IMR-90 (cell line): ENCODE data around the gene DCTN5. TPM values are rescaled to one million over a fixed set of nuclear protein-coding genes. Genes with fewer than 3 reads are reported as not detected.

Experiments used
- ATAC-seq: fragments of 200-7000 bp; cut with Tn5 transposase; 2 replicates; pipeline ENCODE4 v1.9.1; 2020; ENCODE audit warnings: low read depth, mild to moderate bottlenecking, moderate library complexity
- BruUV-seq: library from RNA; stranded (reverse); fragments of 400-500 nt; replicated peaks from 2 replicates; lab custom pipeline; 2021; lab: Mats Ljungman, UMichigan
- CTCF ChIA-PET: fragments of 300-600 bp; formaldehyde crosslinking; extraction: SDS; loops from one replicate; lab custom pipeline; 2021; ENCODE audit warnings: antibody characterized with exemption; lab: Yijun Ruan, JAX
- POLR2A ChIA-PET: fragments of 300-600 bp; sonication (Branson Sonifier 250); formaldehyde crosslinking; loops from one replicate; lab custom pipeline; 2022; ENCODE audit warnings: antibody characterized with exemption; ENCODE audit not compliant: unreplicated experiment; lab: Charles Lee
- DNase-seq: peaks from one replicate; pipeline ENCODE4 v3.0.0; 2013
- H2AFZ ChIP-seq: replicated peaks from 2 replicates; pipeline ENCODE3; 2013; ENCODE audit warnings: low read length, mild to moderate bottlenecking; ENCODE audit not compliant: poor library complexity
- H2AK5ac ChIP-seq: 2 replicates; pipeline ENCODE4 v1.6.1; 2013; ENCODE audit warnings: low read depth, low read length, inconsistent platforms
- H2AK9ac ChIP-seq: replicated peaks from 2 replicates; pipeline ENCODE3; 2013; ENCODE audit warnings: mild to moderate bottlenecking, low read depth, low read length, moderate library complexity; ENCODE audit not compliant: poor library complexity
- H2BK120ac ChIP-seq: 2 replicates; pipeline ENCODE4 v1.6.1; 2013; ENCODE audit warnings: low read depth, low read length, inconsistent platforms
- H2BK15ac ChIP-seq: 3 replicates; pipeline ENCODE4 v1.6.1; 2013; ENCODE audit warnings: low read depth, low read length, inconsistent platforms
- H2BK20ac ChIP-seq: 2 replicates; pipeline ENCODE4 v1.6.1; 2013; ENCODE audit warnings: low read depth, mild to moderate bottlenecking, inconsistent platforms, low read length, moderate library complexity
- H2BK5ac ChIP-seq: 2 replicates; pipeline ENCODE4 v1.6.1; 2013; ENCODE audit warnings: mild to moderate bottlenecking, low read depth, low read length, inconsistent platforms; ENCODE audit not compliant: poor library complexity, severe bottlenecking
- H3K14ac ChIP-seq: replicated peaks from 2 replicates; pipeline ENCODE4 v1.6.1; 2013; ENCODE audit warnings: low read depth, low read length, inconsistent platforms
- H3K18ac ChIP-seq: 2 replicates; pipeline ENCODE4 v1.6.1; 2013; ENCODE audit warnings: low read depth, low read length, control low read depth
- H3K23ac ChIP-seq: 2 replicates; pipeline ENCODE4 v1.6.1; 2013; ENCODE audit warnings: low read depth, low read length, inconsistent platforms
- H3K27ac ChIP-seq: 2 replicates; pipeline ENCODE4 v1.5.1; 2013; ENCODE audit warnings: mild to moderate bottlenecking, control low read depth, low read length; ENCODE audit not compliant: insufficient read depth
- H3K27me3 ChIP-seq: 2 replicates; pipeline ENCODE4 v1.6.1; 2013; ENCODE audit warnings: low read length; ENCODE audit not compliant: control insufficient read depth, insufficient read depth
- H3K36me3 ChIP-seq: 2 replicates; pipeline ENCODE4 v1.6.1; 2013; ENCODE audit warnings: low read length, mixed read lengths; ENCODE audit not compliant: control insufficient read depth, insufficient read depth
- H3K4ac ChIP-seq: 2 replicates; pipeline ENCODE4 v1.6.1; 2013; ENCODE audit warnings: low read depth, low read length, inconsistent platforms
- H3K4me1 ChIP-seq: 2 replicates; pipeline ENCODE4 v1.6.1; 2013; ENCODE audit warnings: low read length, mixed read lengths; ENCODE audit not compliant: control insufficient read depth, insufficient read depth
- H3K4me2 ChIP-seq: 2 replicates; pipeline ENCODE4 v1.6.1; 2013; ENCODE audit warnings: low read depth, mild to moderate bottlenecking, control low read depth, low read length, moderate library complexity
- H3K4me3 ChIP-seq: 2 replicates; pipeline ENCODE4 v1.5.1; 2013; ENCODE audit warnings: low read depth, mild to moderate bottlenecking, control low read depth, low read length, moderate library complexity; ENCODE audit not compliant: insufficient read depth
- H3K56ac ChIP-seq: 2 replicates; pipeline ENCODE4 v1.6.1; 2013; ENCODE audit warnings: low read length, inconsistent platforms; ENCODE audit not compliant: insufficient read depth; ENCODE audit errors: extremely low read depth
- H3K79me1 ChIP-seq, 2 experiments: 2 replicates each; pipeline ENCODE4 v1.6.1; 2013; ENCODE audit warnings: low read length in 2 of 2, inconsistent platforms in 1 of 2, low read depth in 1 of 2
- H3K9ac ChIP-seq: 2 replicates; pipeline ENCODE4 v1.6.1; 2013; ENCODE audit warnings: low read depth, low read length, control low read depth
- H3K9me1 ChIP-seq: 2 replicates; pipeline ENCODE4 v1.6.1; 2013; ENCODE audit warnings: low read length, inconsistent platforms; ENCODE audit not compliant: insufficient read depth
- H3K9me3 ChIP-seq: 2 replicates; pipeline ENCODE4 v1.6.1; 2013; ENCODE audit warnings: low read length; ENCODE audit not compliant: control insufficient read depth, insufficient read depth
- H4K20me1 ChIP-seq: 2 replicates; pipeline ENCODE4 v1.6.1; 2013; ENCODE audit warnings: low read length, inconsistent platforms; ENCODE audit not compliant: insufficient read depth
- H4K5ac ChIP-seq: 2 replicates; pipeline ENCODE4 v1.6.1; 2013; ENCODE audit warnings: mild to moderate bottlenecking, low read depth, low read length, control low read depth
- H4K8ac ChIP-seq, 2 experiments: 2 replicates each; pipeline ENCODE4 v1.6.1; 2013; ENCODE audit warnings: low read depth in 2 of 2, low read length in 2 of 2, control low read depth in 1 of 2, inconsistent platforms in 1 of 2
- H4K91ac ChIP-seq: 2 replicates; pipeline ENCODE4 v1.6.1; 2013; ENCODE audit warnings: low read depth, low read length, inconsistent platforms; ENCODE audit not compliant: insufficient read depth
- BHLHE40 ChIP-seq: fragments of 150-350 bp; IDR thresholded peaks from 2 replicates; pipeline ENCODE4 v1.6.1; 2016; ENCODE audit warnings: mild to moderate bottlenecking, low read depth, low read length
- CEBPB ChIP-seq: IDR thresholded peaks from 2 replicates; pipeline ENCODE4 v1.6.1; 2012; ENCODE audit warnings: low read depth, low read length, improper control_type of control experiment
- CHD1 ChIP-seq: IDR thresholded peaks from 2 replicates; pipeline ENCODE4 v1.6.1; 2012; ENCODE audit warnings: low read depth, low read length, improper control_type of control experiment
- MAFK ChIP-seq: IDR thresholded peaks from 2 replicates; pipeline ENCODE4 v1.6.1; 2012; ENCODE audit warnings: low read depth, low read length, improper control_type of control experiment
- MAZ ChIP-seq: IDR thresholded peaks from 2 replicates; pipeline ENCODE4 v1.6.1; 2012; ENCODE audit warnings: low read depth, mild to moderate bottlenecking, low read length, improper control_type of control experiment, moderate library complexity, borderline replicate concordance
- MXI1 ChIP-seq: IDR thresholded peaks from 2 replicates; pipeline ENCODE4 v1.6.1; 2012; ENCODE audit warnings: low read depth, mild to moderate bottlenecking, low read length, moderate library complexity, borderline replicate concordance
- NFE2L2 ChIP-seq: fragments of 150-350 bp; IDR thresholded peaks from 2 replicates; pipeline ENCODE4 v1.6.1; 2016; ENCODE audit warnings: low read depth, mild to moderate bottlenecking, low read length
- POLR2A ChIP-seq: IDR thresholded peaks from 2 replicates; pipeline ENCODE4 v1.6.1; 2012; ENCODE audit warnings: mild to moderate bottlenecking, low read depth, low read length
- RAD21 ChIP-seq: IDR thresholded peaks from 2 replicates; pipeline ENCODE4 v1.6.1; 2012; ENCODE audit warnings: low read length, improper control_type of control experiment
- RCOR1 ChIP-seq: IDR thresholded peaks from 2 replicates; pipeline ENCODE4 v1.6.1; 2012; ENCODE audit warnings: mild to moderate bottlenecking, low read length, improper control_type of control experiment; ENCODE audit not compliant: insufficient replicate concordance
- RFX5 ChIP-seq: IDR thresholded peaks from 2 replicates; pipeline ENCODE4 v1.8.0; 2012; ENCODE audit warnings: low read depth, mild to moderate bottlenecking, low read length, moderate library complexity
- SMC3 ChIP-seq: fragments of 150-350 bp; IDR thresholded peaks from 2 replicates; pipeline ENCODE4 v1.6.1; 2016; ENCODE audit warnings: low read depth, mild to moderate bottlenecking, antibody characterized with exemption, low read length, moderate library complexity
- USF2 ChIP-seq: fragments of 150-350 bp; IDR thresholded peaks from 2 replicates; pipeline ENCODE4 v1.6.1; 2017; ENCODE audit warnings: mild to moderate bottlenecking, antibody characterized with exemption, low read length, low read depth
- WGBS, 2 experiments: methylation state at CpG; one replicate each; pipeline versions ENCODE4 v1.1.5 to v1.1.7; 2013; ENCODE audit warnings: missing lambda C conversion rate in 2 of 2; ENCODE audit not compliant: insufficient read length in 1 of 2; ENCODE audit errors: extremely low coverage in 2 of 2; 5-methylcytosine and 5-hydroxymethylcytosine counted together
- dilution Hi-C: fragments of 300-500 bp; cut with HindIII; formaldehyde crosslinking; loops from one replicate; pipeline ENCODE4 v1.14.3; 2018; ENCODE audit warnings: low sequenced_read_pairs; ENCODE audit not compliant: unreplicated experiment
- in situ Hi-C: fragments of 300-500 bp; cut with MboI; formaldehyde crosslinking; loops from 3 replicates; pipeline ENCODE4 v1.14.3; 2019; ENCODE audit warnings: low sequenced_read_pairs, inconsistent platforms, mixed read lengths
- intact Hi-C: fragments of 100-400 bp; cut with micrococcal nuclease; formaldehyde crosslinking; loops from 2 replicates; pipeline ENCODE4 v1.10.0; 2022
- polyA plus RNA-seq, 3 experiments: library from polyadenylated mRNA; depleted of rRNA; stranded (reverse); fragments of >200 nt; gene quantifications; 2 replicates each; pipeline ENCODE4 v1.2.3, GENCODE V29; 2012; ENCODE audit warnings: low replicate concordance in 1 of 3
- total RNA-seq: library from RNA; depleted of rRNA; stranded (reverse); fragments of >200 nt; gene quantifications from 2 replicates; pipeline ENCODE4 v1.2.3, GENCODE V29; 2012
- TF ChIP-seq, protein P1 (sequence below): conservative IDR thresholded peaks from 2 replicates; pipeline ENCODE4 v1.5.1; 2012; ENCODE audit warnings: mild to moderate bottlenecking, low read depth, low read length, improper control_type of control experiment
- TF ChIP-seq, protein P2 (sequence below): fragments of 150-350 bp; IDR thresholded peaks from 2 replicates; pipeline ENCODE4 v1.6.1; 2016; ENCODE audit warnings: low read depth, mild to moderate bottlenecking, low read length, moderate library complexity, borderline replicate concordance

Gene DCTN5
- total and polyA plus RNA-seq, 2 of the 4 experiments (the other 2 are of a cell fraction) = 49.6 to 111 TPM

DNA sequence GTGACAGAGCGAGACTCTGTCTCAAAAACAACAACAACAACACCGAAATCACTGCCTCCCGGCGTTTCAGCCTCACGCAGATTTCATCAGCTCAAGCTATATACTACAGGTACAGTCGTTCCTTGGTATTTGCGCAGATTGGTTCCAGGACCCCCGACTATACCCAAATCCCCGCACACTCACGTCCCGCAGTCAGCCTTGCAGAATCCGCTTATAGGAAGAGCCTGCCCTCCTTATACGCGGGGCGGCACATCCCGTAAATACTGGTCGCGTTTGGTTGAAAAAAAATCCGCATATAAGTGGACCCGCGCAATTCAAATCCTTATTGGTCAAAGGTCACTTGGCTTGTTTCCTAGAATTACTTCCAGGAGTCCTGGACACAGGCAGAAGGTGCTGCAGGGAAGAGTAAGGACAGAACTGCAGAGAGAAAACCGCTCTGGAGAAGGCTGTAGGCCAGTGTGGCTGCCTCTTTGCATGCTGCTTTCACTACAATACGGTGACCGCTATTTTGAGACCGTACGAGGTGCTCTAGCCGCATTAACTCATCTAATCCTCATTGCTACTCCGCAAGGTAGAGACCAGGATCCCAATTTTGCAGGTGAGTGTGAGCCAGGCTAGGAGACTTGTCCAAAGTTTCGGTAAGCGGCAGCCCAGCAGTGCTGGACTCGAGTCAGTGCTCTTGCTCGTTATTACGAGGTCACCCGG lies 45.9 kb upstream of the DCTN5 start:
- POLR2A ChIA-PET = no interaction called here
- H3K27ac ChIP-seq = peak overlapping the region; percentile 92
- dilution Hi-C loops = no loop called here
- TF ChIP-seq MXI1 (no peak), BHLHE40 (no peak), CEBPB (no peak), RFX5 (no peak), POLR2A (no peak), RAD21 (no peak), SMC3 (no peak), CHD1 (no peak), USF2 (no peak), MAFK (no peak), MAZ (no peak), NFE2L2 (no peak), RCOR1 (no peak)
- TF ChIP-seq, protein P1, sequence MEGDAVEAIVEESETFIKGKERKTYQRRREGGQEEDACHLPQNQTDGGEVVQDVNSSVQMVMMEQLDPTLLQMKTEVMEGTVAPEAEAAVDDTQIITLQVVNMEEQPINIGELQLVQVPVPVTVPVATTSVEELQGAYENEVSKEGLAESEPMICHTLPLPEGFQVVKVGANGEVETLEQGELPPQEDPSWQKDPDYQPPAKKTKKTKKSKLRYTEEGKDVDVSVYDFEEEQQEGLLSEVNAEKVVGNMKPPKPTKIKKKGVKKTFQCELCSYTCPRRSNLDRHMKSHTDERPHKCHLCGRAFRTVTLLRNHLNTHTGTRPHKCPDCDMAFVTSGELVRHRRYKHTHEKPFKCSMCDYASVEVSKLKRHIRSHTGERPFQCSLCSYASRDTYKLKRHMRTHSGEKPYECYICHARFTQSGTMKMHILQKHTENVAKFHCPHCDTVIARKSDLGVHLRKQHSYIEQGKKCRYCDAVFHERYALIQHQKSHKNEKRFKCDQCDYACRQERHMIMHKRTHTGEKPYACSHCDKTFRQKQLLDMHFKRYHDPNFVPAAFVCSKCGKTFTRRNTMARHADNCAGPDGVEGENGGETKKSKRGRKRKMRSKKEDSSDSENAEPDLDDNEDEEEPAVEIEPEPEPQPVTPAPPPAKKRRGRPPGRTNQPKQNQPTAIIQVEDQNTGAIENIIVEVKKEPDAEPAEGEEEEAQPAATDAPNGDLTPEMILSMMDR = no peak
- TF ChIP-seq, protein P2, sequence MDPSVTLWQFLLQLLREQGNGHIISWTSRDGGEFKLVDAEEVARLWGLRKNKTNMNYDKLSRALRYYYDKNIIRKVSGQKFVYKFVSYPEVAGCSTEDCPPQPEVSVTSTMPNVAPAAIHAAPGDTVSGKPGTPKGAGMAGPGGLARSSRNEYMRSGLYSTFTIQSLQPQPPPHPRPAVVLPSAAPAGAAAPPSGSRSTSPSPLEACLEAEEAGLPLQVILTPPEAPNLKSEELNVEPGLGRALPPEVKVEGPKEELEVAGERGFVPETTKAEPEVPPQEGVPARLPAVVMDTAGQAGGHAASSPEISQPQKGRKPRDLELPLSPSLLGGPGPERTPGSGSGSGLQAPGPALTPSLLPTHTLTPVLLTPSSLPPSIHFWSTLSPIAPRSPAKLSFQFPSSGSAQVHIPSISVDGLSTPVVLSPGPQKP = no peak

More for the DNA sequence above, 45.9 kb upstream of the DCTN5 start:
- Histone ChIP-seq H4K8ac (peak overlapping the region; percentile 73 to 98; a peak in 3 of 4 replicates), H3K18ac (no peak overlapping the region), H2BK120ac (no peak overlapping the region), H4K20me1 (peaks cover 31% of the 10 kb centered on the region), H3K27me3 (no peaks in the 10 kb centered on the region), H4K91ac (peak overlapping the region; percentile 47), H3K79me1 (peaks cover 11 to 39% of the 10 kb centered on the region in 2 experiments), H3K4me2 (peak overlapping the region; percentile 98), H3K9me1 (peaks cover 8% of the 10 kb centered on the region), H3K36me3 (peaks cover 20% of the 10 kb centered on the region), H2BK15ac (no peak overlapping the region; the same call in 2 of the 3 replicates), H3K14ac (peak overlapping the region; percentile 93; the same call in 1 of the 2 replicates), H3K4ac (peak overlapping the region; percentile 88), H3K9ac (peak overlapping the region; percentile 99), H3K4me3 (peak overlapping the region; percentile 100), H3K9me3 (no peaks in the 10 kb centered on the region), H2BK5ac (peak overlapping the region; percentile 68), H3K23ac (peak overlapping the region; percentile 86; the same call in 1 of the 2 replicates), H2BK20ac (no peak overlapping the region), H2AK5ac (peak overlapping the region; percentile 82; the same call in 1 of the 2 replicates), H3K4me1 (peaks cover 3% of the 10 kb centered on the region; the same call in 1 of the 2 replicates), H4K5ac (peak overlapping the region; percentile 77), H2AFZ (peak overlapping the region; percentile 94), H3K56ac (peak overlapping the region; percentile 58), H2AK9ac (peak overlapping the region; percentile 95)
- in situ Hi-C loops (no loop called here), intact Hi-C loops (no loop called here)
- BruUV-seq = no TSS peak
- 15% methylated on average over 23 of the region's 34 CpGs; no CpG with 5 or more reads in 1 of the 2 experiments for WGBS, 2 experiments
- CTCF ChIA-PET = no interaction called here
- ATAC-seq (peak; percentile 5; the same call in 1 of the 2 replicates), DNase-seq (no peak)
